OCI-LY3 (cell line): Measurements from ENCODE around the gene ANKFN1.

Source experiments
- H2AFZ ChIP-seq: fragments of 200-600, 300-600 bp; shearing (Covaris generic); 2 replicates; pipeline ENCODE4 v1.6.0; 2014; ENCODE audit warnings: antibody characterized with exemption, low read depth, low read length
- H3K27ac ChIP-seq: fragments of 200-600, 300-600 bp; sonication (generic); 2 replicates; pipeline ENCODE4 v1.5.1; 2014; ENCODE audit warnings: mild to moderate bottlenecking, low read length, moderate library complexity, mixed read lengths
- H3K27me3 ChIP-seq: fragments of 200-600, 300-600 bp; sonication (generic); 2 replicates; pipeline ENCODE4 v1.6.1; 2014; ENCODE audit warnings: low read depth, low read length, mixed read lengths
- H3K36me3 ChIP-seq: fragments of 200-600, 300-600 bp; sonication (generic); replicated peaks from 2 replicates; pipeline ENCODE3; 2014; ENCODE audit warnings: low read depth, low read length, mixed read lengths
- H3K4me1 ChIP-seq: fragments of 300-600, 200-600 bp; sonication (generic); 2 replicates; pipeline ENCODE4 v1.6.1; 2014; ENCODE audit warnings: low read length, mixed read lengths
- H3K4me2 ChIP-seq: fragments of 200-600, 300-600 bp; sonication (generic); 2 replicates; pipeline ENCODE4 v1.6.1; 2014; ENCODE audit warnings: low read length, mixed read lengths
- H3K4me3 ChIP-seq: fragments of 300-600, 200-600 bp; sonication (generic); 2 replicates; pipeline ENCODE4 v1.5.1; 2014; ENCODE audit warnings: antibody characterized with exemption, mild to moderate bottlenecking, low read length, moderate library complexity
- H3K79me2 ChIP-seq: fragments of 300-600, 200-600 bp; shearing (Covaris generic); 2 replicates; pipeline ENCODE4 v1.6.1; 2014; ENCODE audit warnings: mild to moderate bottlenecking, low read length, mixed read lengths
- H3K9ac ChIP-seq: fragments of 300-600, 200-600 bp; shearing (Covaris generic); 2 replicates; pipeline ENCODE4 v1.6.0; 2014; ENCODE audit warnings: mild to moderate bottlenecking, low read length, moderate library complexity
- H3K9me3 ChIP-seq: fragments of 200-600, 300-600 bp; shearing (Covaris generic); 2 replicates; pipeline ENCODE4 v1.6.1; 2014; ENCODE audit warnings: low read length, mixed read lengths; ENCODE audit not compliant: insufficient read depth
- H4K20me1 ChIP-seq: fragments of 200-600, 300-600 bp; sonication (generic); 2 replicates; pipeline ENCODE4 v1.6.1; 2016; ENCODE audit warnings: low read length, mixed read lengths; ENCODE audit not compliant: insufficient read depth
- CTCF ChIP-seq: fragments of 200-600, 300-600 bp; sonication (generic); IDR thresholded peaks from 2 replicates; pipeline ENCODE4 v1.5.1; 2014; ENCODE audit warnings: antibody characterized with exemption, low read length, low read depth
- EZH2phosphoT487 ChIP-seq: fragments of 200-600 bp; shearing (Covaris generic); IDR thresholded peaks from 2 replicates; pipeline ENCODE4 v1.6.1; 2018; ENCODE audit warnings: antibody characterized with exemption, mixed run types, low read depth

The ANKFN1 gene

GRCh38 chr17:56300144-56300543 is 146.9 kb downstream of the ANKFN1 start:
- Histone ChIP-seq H4K20me1 (no peaks in the 10 kb centered on the region), H3K79me2 (no peaks in the 10 kb centered on the region), H3K4me1 (no peaks in the 10 kb centered on the region), H3K27ac (no peak overlapping the region), H3K9ac (no peak overlapping the region), H3K27me3 (peaks cover 20% of the 10 kb centered on the region; the same call in 1 of the 2 replicates), H3K9me3 (no peaks in the 10 kb centered on the region), H3K4me3 (no peak overlapping the region), H3K36me3 (no peaks in the 10 kb centered on the region), H2AFZ (no peak overlapping the region), H3K4me2 (no peak overlapping the region)
- TF ChIP-seq EZH2phosphoT487 (no peak), CTCF (no peak)

GRCh38 chr17:56305007-56305406 is 151.7 kb downstream of the ANKFN1 start:
- Histone ChIP-seq H3K27me3 (peaks cover 17% of the 10 kb centered on the region; the same call in 1 of the 2 replicates), H2AFZ (no peak overlapping the region), H3K4me3 (no peak overlapping the region), H4K20me1 (no peaks in the 10 kb centered on the region), H3K79me2 (no peaks in the 10 kb centered on the region), H3K9me3 (no peaks in the 10 kb centered on the region), H3K27ac (no peak overlapping the region), H3K4me1 (no peaks in the 10 kb centered on the region), H3K4me2 (no peak overlapping the region), H3K9ac (no peak overlapping the region), H3K36me3 (no peaks in the 10 kb centered on the region)
- TF ChIP-seq EZH2phosphoT487 (no peak), CTCF (no peak)

- H2AFZ ChIP-seq = no peak overlapping the region
- no peaks in the 10 kb centered on the region for H4K20me1 ChIP-seq
- H3K36me3 ChIP-seq = no peaks in the 10 kb centered on the region
- H3K9me3 ChIP-seq = no peaks in the 10 kb centered on the region
- H3K79me2 ChIP-seq = no peaks in the 10 kb centered on the region
- H3K27me3 ChIP-seq = 0 out of 2 replicates have a peak, but pooled peaks cover 5% of the 10 kb centered on the region
- H3K27ac ChIP-seq = no peak overlapping the region
- H3K4me2 ChIP-seq = no peak overlapping the region
- no peak overlapping the region for H3K4me3 ChIP-seq
- no peak for TF ChIP-seq CTCF
- TF ChIP-seq EZH2phosphoT487 = no peak
- H3K9ac ChIP-seq = no peak overlapping the region
- H3K4me1 ChIP-seq = no peaks in the 10 kb centered on the region
These were observed 156.6 kb downstream of the ANKFN1 start for GRCh38 chr17:56309897-56310296.

- H3K36me3 ChIP-seq = no peaks in the 10 kb centered on the region
- no peaks in the 10 kb centered on the region for H3K79me2 ChIP-seq
- no peak for TF ChIP-seq CTCF
- no peak for TF ChIP-seq EZH2phosphoT487
- H3K27me3 ChIP-seq = 0 out of 2 replicates have a peak, but pooled peaks cover 5% of the 10 kb centered on the region
- no peak overlapping the region for H3K4me3 ChIP-seq
- H2AFZ ChIP-seq = no peak overlapping the region
- no peaks in the 10 kb centered on the region for H3K4me1 ChIP-seq
- H4K20me1 ChIP-seq = no peaks in the 10 kb centered on the region
- no peak overlapping the region for H3K9ac ChIP-seq
- H3K27ac ChIP-seq = no peak overlapping the region
- H3K4me2 ChIP-seq = no peak overlapping the region
- no peaks in the 10 kb centered on the region for H3K9me3 ChIP-seq
These were observed 157.5 kb downstream of the ANKFN1 start for GRCh38 chr17:56310782-56311181.
